ENCODE data around the gene CAMSAP1.

CAMSAP1 gene

DNA sequence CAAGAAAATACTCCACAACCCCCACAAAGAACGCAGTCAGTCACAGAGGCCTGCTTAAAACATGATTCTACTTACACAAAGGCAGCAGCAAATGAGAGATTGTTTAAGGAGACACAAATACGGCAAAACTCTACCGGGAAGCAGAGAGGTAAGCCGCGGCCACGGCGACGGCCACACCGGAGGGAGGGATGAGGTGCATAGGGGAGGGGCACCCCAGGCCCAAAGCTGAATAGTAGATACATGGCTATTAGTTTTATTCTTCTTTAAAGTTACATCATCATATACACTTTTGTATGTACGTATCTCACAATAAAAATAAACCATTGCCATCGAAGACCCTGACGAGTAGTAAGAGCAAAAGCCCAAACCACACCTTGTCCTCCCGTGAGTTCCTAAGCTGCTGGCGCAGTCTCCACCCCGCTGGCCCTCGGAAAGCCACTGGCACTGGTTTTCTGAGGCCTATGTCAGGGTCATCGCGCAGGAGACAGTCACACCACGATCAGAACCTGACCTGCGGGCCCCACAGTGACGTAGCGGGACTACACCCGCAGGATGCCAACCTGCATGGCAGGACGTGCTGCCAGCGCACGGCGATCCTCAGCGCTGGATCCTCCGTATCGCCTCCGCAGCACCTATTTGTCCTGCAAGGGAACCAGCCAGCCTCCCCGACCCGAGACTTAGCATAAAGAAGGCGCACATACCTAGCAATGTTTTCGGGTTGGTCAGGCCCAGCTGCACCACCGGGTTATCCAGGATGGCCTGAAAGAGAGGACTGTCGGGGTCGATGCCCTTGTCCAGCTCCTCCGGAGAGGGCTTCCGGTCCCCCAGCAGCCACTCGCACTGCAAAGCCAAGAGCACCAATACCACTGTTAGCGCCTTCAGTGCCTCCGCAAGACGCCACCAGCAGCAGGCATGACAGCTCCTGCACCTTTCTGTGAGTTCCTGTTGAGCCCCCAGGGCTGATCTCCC, 30.5 kb upstream of the CAMSAP1 start:
- in situ Hi-C loops (cut with MboI; ENCODE audit: low pct_unique_long_range_greater_than_20kb, low sequenced_read_pairs, unreplicated experiment): no loop called here
- TF ChIP-seq, protein P1, sequence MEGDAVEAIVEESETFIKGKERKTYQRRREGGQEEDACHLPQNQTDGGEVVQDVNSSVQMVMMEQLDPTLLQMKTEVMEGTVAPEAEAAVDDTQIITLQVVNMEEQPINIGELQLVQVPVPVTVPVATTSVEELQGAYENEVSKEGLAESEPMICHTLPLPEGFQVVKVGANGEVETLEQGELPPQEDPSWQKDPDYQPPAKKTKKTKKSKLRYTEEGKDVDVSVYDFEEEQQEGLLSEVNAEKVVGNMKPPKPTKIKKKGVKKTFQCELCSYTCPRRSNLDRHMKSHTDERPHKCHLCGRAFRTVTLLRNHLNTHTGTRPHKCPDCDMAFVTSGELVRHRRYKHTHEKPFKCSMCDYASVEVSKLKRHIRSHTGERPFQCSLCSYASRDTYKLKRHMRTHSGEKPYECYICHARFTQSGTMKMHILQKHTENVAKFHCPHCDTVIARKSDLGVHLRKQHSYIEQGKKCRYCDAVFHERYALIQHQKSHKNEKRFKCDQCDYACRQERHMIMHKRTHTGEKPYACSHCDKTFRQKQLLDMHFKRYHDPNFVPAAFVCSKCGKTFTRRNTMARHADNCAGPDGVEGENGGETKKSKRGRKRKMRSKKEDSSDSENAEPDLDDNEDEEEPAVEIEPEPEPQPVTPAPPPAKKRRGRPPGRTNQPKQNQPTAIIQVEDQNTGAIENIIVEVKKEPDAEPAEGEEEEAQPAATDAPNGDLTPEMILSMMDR (IDR thresholded peaks at IDR 0.05; ENCODE audit: extremely low read depth, insufficient read depth, missing control alignments): no peak
- DNase-seq (ENCODE audit: low spot score): no peak

DNA sequence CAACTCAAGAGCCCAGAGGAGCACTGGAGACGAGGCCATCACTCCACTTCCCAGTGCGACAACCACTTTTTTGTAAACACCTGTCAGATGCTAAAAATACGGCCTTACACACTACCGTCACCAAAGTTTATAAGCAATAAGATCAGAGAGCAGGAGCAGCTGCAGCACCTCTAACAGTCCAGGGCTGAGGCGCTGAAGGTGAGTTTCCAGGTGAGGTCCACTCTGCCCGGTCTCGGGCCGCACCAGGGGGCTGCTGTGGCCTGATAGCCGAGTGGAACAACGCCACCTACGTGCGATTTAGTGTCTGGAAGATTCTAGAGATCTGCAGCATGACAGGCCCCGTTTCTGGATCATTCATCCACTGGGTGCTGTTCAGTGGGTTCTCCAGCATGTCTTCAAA, 25.8 kb upstream of the CAMSAP1 start:
- no peak for DNase-seq (ENCODE audit: low spot score)
- TF ChIP-seq, protein P1 (IDR thresholded peaks at IDR 0.05; ENCODE audit: extremely low read depth, insufficient read depth, missing control alignments): no peak
- in situ Hi-C loops (cut with MboI; ENCODE audit: low pct_unique_long_range_greater_than_20kb, low sequenced_read_pairs, unreplicated experiment): no loop called here

DNA sequence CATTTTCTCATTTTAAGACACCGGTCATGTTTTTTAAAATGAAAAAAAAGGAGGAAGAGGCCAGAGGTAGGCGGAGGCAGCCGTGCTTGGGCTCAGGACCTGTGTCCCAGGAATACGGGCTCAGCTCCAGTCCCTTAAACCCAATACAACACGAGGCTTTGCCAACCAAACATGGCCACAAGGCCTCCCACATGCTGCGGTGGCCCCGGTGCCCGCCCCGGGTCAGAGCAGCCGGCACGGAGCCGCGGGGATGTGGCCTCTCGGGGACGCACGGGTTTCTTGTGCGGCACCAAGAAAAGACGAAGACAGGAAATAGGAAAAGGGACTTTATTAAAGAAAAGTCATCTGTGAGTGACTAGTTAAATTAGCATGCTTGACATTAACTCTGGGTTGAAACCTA, 25.3 kb upstream of the CAMSAP1 start:
- no peak for DNase-seq (ENCODE audit: low spot score)
- in situ Hi-C loops (cut with MboI; ENCODE audit: low pct_unique_long_range_greater_than_20kb, low sequenced_read_pairs, unreplicated experiment): no loop called here
- TF ChIP-seq, protein P1 (IDR thresholded peaks at IDR 0.05; ENCODE audit: extremely low read depth, insufficient read depth, missing control alignments): no peak

DNA sequence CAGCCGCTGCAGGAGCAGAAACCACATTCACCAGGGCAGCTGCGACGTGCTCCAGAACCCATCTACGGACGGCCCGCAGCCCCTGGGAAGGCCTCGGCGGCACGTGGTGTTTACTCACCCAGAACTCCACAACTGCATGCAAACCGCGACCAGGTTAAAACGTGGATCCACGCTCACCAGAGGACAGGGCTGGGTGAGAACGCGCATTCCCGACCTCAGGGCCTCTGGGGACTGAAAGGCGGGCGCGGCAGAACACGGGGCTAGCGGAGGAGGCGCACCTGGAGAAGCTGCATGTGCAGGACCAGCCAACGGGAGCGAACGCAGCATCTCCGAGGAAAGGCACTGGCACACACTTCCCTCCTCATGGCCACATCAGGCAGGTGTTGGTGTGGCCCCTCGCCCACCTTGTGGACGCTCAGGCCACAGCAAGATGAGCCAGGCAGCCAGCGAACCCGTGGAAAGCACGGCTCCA, 24.0 kb upstream of the CAMSAP1 start:
- in situ Hi-C loops (cut with MboI; ENCODE audit: low pct_unique_long_range_greater_than_20kb, low sequenced_read_pairs, unreplicated experiment): no loop called here
- TF ChIP-seq, protein P1 (IDR thresholded peaks at IDR 0.05; ENCODE audit: extremely low read depth, insufficient read depth, missing control alignments): no peak
- DNase-seq (ENCODE audit: low spot score): no peak

DNA sequence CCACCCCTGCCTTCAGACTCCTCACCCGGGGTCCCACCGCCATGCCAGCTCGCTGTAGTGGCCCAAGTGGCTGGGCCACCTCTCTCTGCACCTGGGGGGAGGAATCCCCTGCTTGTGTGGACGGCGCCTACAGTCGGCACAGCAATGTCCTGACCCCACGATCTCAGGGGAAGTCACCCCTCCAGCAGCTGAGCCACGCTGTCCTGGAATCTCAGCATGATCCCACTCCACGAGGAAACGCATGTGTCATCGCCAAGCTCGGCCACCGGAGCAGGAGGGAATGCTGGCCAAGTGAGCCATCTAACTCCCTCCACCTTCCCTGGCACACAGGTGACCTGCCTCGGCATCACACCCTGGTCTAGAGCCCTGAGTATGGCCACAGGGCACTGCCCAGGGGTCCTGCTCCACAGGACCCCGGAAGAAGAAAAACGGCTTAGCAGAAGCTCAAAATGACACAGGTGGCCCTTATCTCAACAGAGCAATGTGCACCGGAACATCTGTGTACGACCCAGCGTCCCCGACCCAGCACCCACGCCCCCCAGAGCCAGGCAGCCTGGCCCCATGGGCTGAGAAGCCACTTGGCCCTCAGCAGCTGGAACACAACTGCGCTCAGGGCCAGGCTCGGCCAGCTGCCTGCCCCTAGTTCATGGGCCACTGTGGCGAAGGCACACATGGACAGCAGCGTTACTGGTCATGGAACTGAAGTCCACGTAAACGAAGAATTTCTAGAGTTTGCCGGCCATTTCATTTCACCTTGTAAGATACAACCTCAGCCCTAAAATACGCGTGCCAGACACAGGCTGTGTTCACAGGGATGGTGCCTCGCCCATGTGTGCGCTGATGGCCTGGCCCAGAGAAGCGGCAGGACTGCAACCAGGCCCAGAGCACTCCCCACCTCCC, 23.4 kb upstream of the CAMSAP1 start:
- DNase-seq (ENCODE audit: low spot score): no peak
- in situ Hi-C loops (cut with MboI; ENCODE audit: low pct_unique_long_range_greater_than_20kb, low sequenced_read_pairs, unreplicated experiment): no loop called here
- TF ChIP-seq, protein P1 (IDR thresholded peaks at IDR 0.05; ENCODE audit: extremely low read depth, insufficient read depth, missing control alignments): no peak

DNA sequence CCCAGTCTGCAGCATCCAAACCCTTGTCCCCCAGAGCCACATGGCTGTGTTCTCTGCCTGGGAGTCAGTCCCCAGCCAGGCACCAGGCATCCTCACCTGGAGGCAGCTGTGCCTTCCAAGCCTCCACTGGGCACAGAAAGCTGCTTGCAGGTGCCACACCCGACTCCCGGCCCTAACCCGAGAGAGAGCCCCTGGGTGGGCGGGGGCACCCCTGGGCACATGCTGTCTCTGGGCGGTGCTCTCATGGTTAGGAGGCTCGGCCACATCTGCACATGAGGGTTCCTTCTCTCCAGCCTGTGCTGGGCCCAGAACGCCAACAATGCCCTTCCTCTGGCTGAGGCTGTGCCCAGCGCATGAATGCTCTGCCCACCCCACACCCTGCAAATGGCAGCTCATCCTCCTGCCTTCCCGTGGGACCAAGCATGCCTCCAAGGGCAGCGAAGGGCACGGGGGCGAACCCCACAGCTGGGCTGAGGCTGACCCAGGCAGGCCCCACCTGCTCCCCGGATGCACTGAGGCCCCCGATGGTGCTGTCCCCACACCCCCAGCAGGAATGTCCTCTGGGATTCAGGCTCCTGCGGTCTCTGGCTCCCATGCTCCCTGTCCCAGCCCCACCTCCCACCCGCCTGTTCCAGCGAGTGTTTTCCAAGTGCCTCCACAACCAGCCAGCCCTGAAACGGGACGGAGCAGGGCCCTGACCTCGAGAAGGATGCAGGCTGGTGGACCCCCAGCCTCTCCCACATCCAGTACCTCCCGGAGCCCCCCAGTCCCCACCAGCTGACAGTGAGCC, 22.5 kb upstream of the CAMSAP1 start:
- DNase-seq (ENCODE audit: low spot score): no peak
- TF ChIP-seq, protein P1 (IDR thresholded peaks at IDR 0.05; ENCODE audit: extremely low read depth, insufficient read depth, missing control alignments): no peak
- in situ Hi-C loops (cut with MboI; ENCODE audit: low pct_unique_long_range_greater_than_20kb, low sequenced_read_pairs, unreplicated experiment): no loop called here

Data from GM13977 (cell line).